SH-SY5Y (cell line): Measurements from ENCODE around the gene RASA1.

Experiments used
- GATA2 ChIP-seq: IDR thresholded peaks from 2 replicates; pipeline ENCODE4 v1.6.1; 2011; ENCODE audit warnings: mild to moderate bottlenecking, low read depth, low read length
- GATA3 ChIP-seq: IDR thresholded peaks from 2 replicates; pipeline ENCODE4 v1.6.1; 2011; ENCODE audit warnings: low read depth, mild to moderate bottlenecking, low read length, moderate library complexity

DNA sequence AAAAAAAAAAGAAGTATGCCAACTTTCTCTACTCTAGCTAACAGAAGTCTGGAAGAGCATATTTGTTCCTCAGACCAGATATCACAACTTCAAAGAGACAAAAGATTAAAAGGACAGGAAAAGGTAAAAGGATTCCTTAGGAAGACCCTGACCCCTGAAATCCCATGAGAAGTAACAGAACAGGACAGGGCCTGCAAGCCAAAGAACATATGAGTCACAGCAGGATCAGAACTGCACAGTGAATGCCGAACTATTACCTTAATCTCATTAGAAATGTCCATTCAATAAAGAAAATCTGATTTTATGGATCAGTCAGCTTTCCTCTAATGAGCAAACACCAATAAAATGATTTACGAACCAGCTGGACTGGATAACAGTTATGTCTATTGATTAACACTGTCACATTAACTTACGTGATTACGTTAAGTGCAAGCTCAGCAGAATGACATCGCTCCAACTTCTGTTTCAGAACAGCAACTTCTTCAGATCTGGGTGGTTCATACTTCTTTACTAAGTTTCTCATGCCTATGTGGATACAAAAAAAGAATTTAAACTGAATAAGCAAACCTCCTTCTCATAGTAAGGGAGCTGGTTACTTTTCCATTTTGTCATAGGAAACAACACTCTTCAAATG is 131.4 kb downstream of the RASA1 start:
- TF ChIP-seq GATA2 (no peak), GATA3 (no peak)
